ENCODE results near the gene ADGRV1. TPM values are rescaled to one million over a fixed set of nuclear protein-coding genes. Genes with fewer than 3 reads are reported as not detected.

ADGRV1 gene
- total and polyA plus RNA-seq, 9 of the 15 experiments (the other 6 are each of a cell fraction or from before 2014, with no cell fraction given): 21.7 to 156 (median 58.2) TPM

DNA sequence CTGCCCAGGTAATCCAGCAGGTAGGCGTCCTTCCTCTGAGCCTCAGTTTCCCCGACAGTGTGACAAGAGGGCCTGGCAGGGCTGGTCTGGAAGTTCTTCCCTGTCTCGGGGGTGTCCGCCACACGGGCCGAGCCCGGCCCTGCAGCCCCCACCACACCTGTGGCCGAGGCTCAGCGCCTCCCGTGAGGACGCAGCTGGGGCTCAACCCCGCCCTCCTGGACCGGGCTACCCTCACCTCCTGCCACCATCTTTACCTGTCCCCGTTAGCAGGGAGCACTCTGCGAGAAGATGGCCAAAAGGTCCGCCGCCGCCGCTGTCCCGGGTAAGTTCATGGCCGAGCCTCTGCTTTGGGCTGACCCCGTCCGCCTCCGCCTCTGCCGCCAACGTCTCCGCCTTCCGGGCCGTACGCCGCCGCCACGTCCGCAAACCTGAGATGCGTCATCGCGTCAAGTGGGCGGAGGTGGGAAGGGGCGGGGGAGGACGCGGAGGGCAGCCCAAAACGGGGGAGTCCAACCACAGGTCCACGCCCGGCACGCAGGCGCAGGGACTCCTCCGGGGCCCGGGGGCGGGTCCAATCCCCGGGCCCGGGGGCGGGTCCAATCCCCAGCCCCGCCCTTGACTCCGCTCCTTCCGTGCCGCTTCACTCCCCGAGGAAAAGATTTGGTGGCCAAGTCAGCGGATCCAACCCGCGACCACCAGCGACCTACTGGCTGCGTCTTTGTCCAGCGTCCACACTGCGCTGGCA, 29.2 kb upstream of the ADGRV1 start, which contains the start of gene LYSMD3 (continued):
- TF ChIP-seq, protein P1, sequence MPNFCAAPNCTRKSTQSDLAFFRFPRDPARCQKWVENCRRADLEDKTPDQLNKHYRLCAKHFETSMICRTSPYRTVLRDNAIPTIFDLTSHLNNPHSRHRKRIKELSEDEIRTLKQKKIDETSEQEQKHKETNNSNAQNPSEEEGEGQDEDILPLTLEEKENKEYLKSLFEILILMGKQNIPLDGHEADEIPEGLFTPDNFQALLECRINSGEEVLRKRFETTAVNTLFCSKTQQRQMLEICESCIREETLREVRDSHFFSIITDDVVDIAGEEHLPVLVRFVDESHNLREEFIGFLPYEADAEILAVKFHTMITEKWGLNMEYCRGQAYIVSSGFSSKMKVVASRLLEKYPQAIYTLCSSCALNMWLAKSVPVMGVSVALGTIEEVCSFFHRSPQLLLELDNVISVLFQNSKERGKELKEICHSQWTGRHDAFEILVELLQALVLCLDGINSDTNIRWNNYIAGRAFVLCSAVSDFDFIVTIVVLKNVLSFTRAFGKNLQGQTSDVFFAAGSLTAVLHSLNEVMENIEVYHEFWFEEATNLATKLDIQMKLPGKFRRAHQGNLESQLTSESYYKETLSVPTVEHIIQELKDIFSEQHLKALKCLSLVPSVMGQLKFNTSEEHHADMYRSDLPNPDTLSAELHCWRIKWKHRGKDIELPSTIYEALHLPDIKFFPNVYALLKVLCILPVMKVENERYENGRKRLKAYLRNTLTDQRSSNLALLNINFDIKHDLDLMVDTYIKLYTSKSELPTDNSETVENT (CRISPR knock-in tag; IDR thresholded peaks at IDR 0.05): peak; percentile 65; the same call in 1 of the 2 replicates
- TF ChIP-seq HLTF (IDR thresholded peaks at IDR 0.05) (peak; percentile 55; the same call in 1 of the 2 replicates), BCOR (IDR thresholded peaks at IDR 0.05) (peak; percentile 71), ZNF239 (CRISPR knock-in tag; IDR thresholded peaks at IDR 0.05) (no peak), FOXK1 (CRISPR knock-in tag; IDR thresholded peaks at IDR 0.05; ENCODE audit: borderline replicate concordance) (no peak), HDAC2 (IDR thresholded peaks at IDR 0.05) (no peak), CSDE1 (IDR thresholded peaks at IDR 0.05) (no peak), PTTG1 (tag; IDR thresholded peaks at IDR 0.05; ENCODE audit: low read depth) (no peak), HCFC1 (IDR thresholded peaks at IDR 0.05; ENCODE audit: low read depth, low read length) (no peak; the same call in 1 of the 2 replicates), TCF7 (IDR thresholded peaks at IDR 0.05; ENCODE audit: borderline replicate concordance) (no peak), TAF1 (IDR thresholded peaks at IDR 0.05; ENCODE audit: control insufficient read depth, extremely low read depth, insufficient read depth, low read length, severe bottlenecking) (peak; percentile 77), NUFIP1 (IDR thresholded peaks at IDR 0.05; ENCODE audit: partially characterized antibody) (no peak), ZNF408 (CRISPR knock-in tag; IDR thresholded peaks at IDR 0.05; ENCODE audit: low read depth) (no peak), CBFA2T2 (conservative IDR thresholded peaks at IDR 0.05) (no peak), ZKSCAN3 (CRISPR knock-in tag; IDR thresholded peaks at IDR 0.05) (no peak), MAZ (CRISPR knock-in tag; conservative IDR thresholded peaks at IDR 0.05 in 1 of 2, IDR thresholded peaks at IDR 0.05 in 1 of 2) (peak; percentile 88 to 92), RBM39 (optimal IDR thresholded peaks at IDR 0.05; ENCODE audit: low read depth, low read length) (no peak), ZBTB17 (CRISPR knock-in tag; IDR thresholded peaks at IDR 0.05) (peak; percentile 84; the same call in 1 of the 2 replicates), HNRNPH1 (optimal IDR thresholded peaks at IDR 0.05; ENCODE audit: low read depth, low read length) (no peak), NCOA6 (IDR thresholded peaks at IDR 0.05) (peak; percentile 86; the same call in 1 of the 2 replicates), JUN (IDR thresholded peaks at IDR 0.05; ENCODE audit: borderline replicate concordance, low read depth, low read length) (peak; percentile 73), JUN (CRISPR knock-in tag; IDR thresholded peaks at IDR 0.05; ENCODE audit: borderline replicate concordance) (peak; percentile 88; the same call in 1 of the 2 replicates), NBN (IDR thresholded peaks at IDR 0.05; ENCODE audit: low read depth) (no peak; the same call in 1 of the 2 replicates)
- TF ChIP-seq, protein P2, sequence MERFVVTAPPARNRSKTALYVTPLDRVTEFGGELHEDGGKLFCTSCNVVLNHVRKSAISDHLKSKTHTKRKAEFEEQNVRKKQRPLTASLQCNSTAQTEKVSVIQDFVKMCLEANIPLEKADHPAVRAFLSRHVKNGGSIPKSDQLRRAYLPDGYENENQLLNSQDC (CRISPR knock-in tag; IDR thresholded peaks at IDR 0.05): no peak
- TF ChIP-seq, protein P3, sequence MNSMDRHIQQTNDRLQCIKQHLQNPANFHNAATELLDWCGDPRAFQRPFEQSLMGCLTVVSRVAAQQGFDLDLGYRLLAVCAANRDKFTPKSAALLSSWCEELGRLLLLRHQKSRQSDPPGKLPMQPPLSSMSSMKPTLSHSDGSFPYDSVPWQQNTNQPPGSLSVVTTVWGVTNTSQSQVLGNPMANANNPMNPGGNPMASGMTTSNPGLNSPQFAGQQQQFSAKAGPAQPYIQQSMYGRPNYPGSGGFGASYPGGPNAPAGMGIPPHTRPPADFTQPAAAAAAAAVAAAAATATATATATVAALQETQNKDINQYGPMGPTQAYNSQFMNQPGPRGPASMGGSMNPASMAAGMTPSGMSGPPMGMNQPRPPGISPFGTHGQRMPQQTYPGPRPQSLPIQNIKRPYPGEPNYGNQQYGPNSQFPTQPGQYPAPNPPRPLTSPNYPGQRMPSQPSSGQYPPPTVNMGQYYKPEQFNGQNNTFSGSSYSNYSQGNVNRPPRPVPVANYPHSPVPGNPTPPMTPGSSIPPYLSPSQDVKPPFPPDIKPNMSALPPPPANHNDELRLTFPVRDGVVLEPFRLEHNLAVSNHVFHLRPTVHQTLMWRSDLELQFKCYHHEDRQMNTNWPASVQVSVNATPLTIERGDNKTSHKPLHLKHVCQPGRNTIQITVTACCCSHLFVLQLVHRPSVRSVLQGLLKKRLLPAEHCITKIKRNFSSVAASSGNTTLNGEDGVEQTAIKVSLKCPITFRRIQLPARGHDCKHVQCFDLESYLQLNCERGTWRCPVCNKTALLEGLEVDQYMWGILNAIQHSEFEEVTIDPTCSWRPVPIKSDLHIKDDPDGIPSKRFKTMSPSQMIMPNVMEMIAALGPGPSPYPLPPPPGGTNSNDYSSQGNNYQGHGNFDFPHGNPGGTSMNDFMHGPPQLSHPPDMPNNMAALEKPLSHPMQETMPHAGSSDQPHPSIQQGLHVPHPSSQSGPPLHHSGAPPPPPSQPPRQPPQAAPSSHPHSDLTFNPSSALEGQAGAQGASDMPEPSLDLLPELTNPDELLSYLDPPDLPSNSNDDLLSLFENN (IDR thresholded peaks at IDR 0.05; ENCODE audit: low read depth in 2 of 2, low read length in 2 of 2): no peak

All from K562 (cell line).